Amniotic stem cell (primary cell): Measurements from ENCODE around the gene CD79A.
"Not testable (repeated sequence)": the region's sequence is repeated elsewhere in the genome, so short reads cannot be mapped to it uniquely, and the experiment has no call there.

Experiments
- DNase-seq: peaks from one replicate; lab custom pipeline; 2025; lab: John Stamatoyannopoulos, UW

The CD79A gene

GRCh38 chr19:41905273-41906002 is 28.4 kb downstream of the CD79A start:
- no peak for DNase-seq

GRCh38 chr19:41906271-41906670 is 29.2 kb downstream of the CD79A start:
- DNase-seq = no peak

- DNase-seq = no peak
Observed at GRCh38 chr19:41906916-41907680, 30.0 kb downstream of the CD79A start.

GRCh38 chr19:41907994-41908615 is 31.0 kb downstream of the CD79A start:
- no peak for DNase-seq

GRCh38 chr19:41908724-41909464 is 31.8 kb downstream of the CD79A start:
- no peak for DNase-seq

GRCh38 chr19:41909706-41910105 is 32.6 kb downstream of the CD79A start:
- no peak for DNase-seq

GRCh38 chr19:41910240-41910991 is 33.3 kb downstream of the CD79A start:
- no peak for DNase-seq

- no peak for DNase-seq
Observed at GRCh38 chr19:41910992-41911888, 34.2 kb downstream of the CD79A start.

GRCh38 chr19:41911889-41912731 is 35.0 kb downstream of the CD79A start:
- no peak for DNase-seq

- DNase-seq = no peak
Observed at GRCh38 chr19:41912899-41913537, 35.9 kb downstream of the CD79A start.

- no peak for DNase-seq
Observed at GRCh38 chr19:41913538-41914423, 36.7 kb downstream of the CD79A start.

GRCh38 chr19:41914424-41914834 is 37.4 kb downstream of the CD79A start:
- DNase-seq = not testable (repeated sequence)

- no peak for DNase-seq
Observed at GRCh38 chr19:41915021-41915775, 38.1 kb downstream of the CD79A start.

- DNase-seq = no peak
Observed at GRCh38 chr19:41915776-41916414, 38.8 kb downstream of the CD79A start.

GRCh38 chr19:41917676-41918075 is 40.6 kb downstream of the CD79A start:
- DNase-seq = no peak

GRCh38 chr19:41918095-41918494 is 41.0 kb downstream of the CD79A start:
- DNase-seq = no peak
